ENCODE data around the gene PHF12. TPM values are rescaled to one million over a fixed set of nuclear protein-coding genes. Genes with fewer than 3 reads are reported as not detected.

Gene PHF12
- total and polyA plus RNA-seq, 10 of the 15 experiments (the other 5 are each of a cell fraction or from before 2014, with no cell fraction given): 1.3 to 43.9 (median 19.2) TPM

DNA sequence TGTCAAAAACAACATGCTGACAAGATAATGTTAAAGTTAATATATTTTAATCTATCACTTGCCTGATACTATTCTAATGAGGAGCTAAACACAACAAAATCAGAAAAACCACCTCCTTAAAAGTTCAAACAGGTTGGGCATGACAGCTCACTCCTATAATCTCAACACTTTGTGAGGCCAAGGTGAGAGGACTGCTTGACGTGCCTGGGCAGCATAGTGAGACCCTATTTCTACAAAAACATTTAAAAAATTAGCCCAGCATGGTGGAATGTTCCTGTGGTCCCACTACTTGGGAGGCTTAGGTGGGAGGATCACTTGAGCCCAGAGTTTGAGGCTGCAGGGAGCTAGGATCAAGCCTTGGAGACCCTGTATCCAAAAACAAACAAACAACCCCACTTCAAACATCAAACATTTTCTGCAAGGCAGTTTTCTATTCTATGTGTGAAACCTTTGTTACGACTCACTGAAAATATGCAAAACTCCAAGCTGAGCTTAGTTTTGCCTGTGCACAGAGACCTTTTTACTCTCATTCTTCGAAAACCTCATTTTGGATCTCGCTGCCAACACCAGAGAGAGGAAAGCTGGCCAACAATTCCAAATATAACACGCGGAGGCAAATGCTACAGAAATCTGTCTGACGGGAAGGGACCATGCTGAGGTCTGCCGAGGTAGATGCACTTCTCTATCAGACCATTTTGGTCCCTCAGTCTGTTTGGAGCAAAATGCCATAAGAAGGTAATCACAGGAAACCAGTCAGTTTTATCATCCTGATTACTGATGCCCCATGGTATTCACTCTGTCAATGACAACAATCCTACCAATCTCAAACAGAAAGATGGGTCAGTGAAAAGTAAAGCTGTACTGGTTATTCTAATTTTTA lies 6.2 kb downstream of the PHF12 start:
- Histone ChIP-seq H3K36me3 (ENCODE audit: control insufficient read depth in 2 of 2, insufficient read depth in 2 of 2, low read length in 1 of 2) (peaks cover 0 to 9% of the 10 kb centered on the region in 2 experiments; a peak in 3 of 4 replicates), H4K20me1 (ENCODE audit: control insufficient read depth, insufficient read depth) (no peaks in the 10 kb centered on the region), H3K27ac (ENCODE audit: control insufficient read depth, insufficient read depth) (peak overlapping the region; percentile 36), H3K4me1 (ENCODE audit: control insufficient read depth, insufficient read depth, low read length) (peaks cover 13% of the 10 kb centered on the region), H3K4me3 (peak overlapping the region; percentile 53; the same call in 1 of the 2 replicates), H3K9me3 (replicated peaks; ENCODE audit: control insufficient read depth, insufficient read depth, low read length) (no peaks in the 10 kb centered on the region), H3K4me2 (ENCODE audit: control insufficient read depth, insufficient read depth) (peak overlapping the region; percentile 71), H2AFZ (ENCODE audit: control insufficient read depth, low read depth, low read length) (no peak overlapping the region), H3K27me3 (replicated peaks in 1 of 2; ENCODE audit: control insufficient read depth in 2 of 2, insufficient read depth in 2 of 2, low read length in 1 of 2) (no peaks in the 10 kb centered on the region), H3K79me2 (ENCODE audit: control insufficient read depth, insufficient read depth, low read length) (peaks cover 95% of the 10 kb centered on the region), H3K9ac (ENCODE audit: control insufficient read depth, insufficient read depth, low read length) (no peak overlapping the region)
- ATAC-seq: peak; percentile 12; the same call in 1 of the 3 replicates
- ChIA-PET CTCF (interaction anchor here (1.1 to 5.1 kb wide), 9 partner anchors 8 to 218 kb away, joined by 3 to 24 read pairs (median 8); partner anchors contain the start of gene TLCD1), RAD21 (ENCODE audit: unreplicated experiment) (interaction anchor here (0.6 to 2.0 kb wide), 4 partner anchors 19 to 211 kb away, joined by 3 to 7 read pairs (median 5); no protein-coding TSS in a partner anchor), POLR2A (interaction anchor here (1.1 to 2.3 kb wide), 3 partner anchors 10 to 179 kb away, joined by 4 to 17 read pairs (median 7); no protein-coding TSS in a partner anchor), SMC1A (ENCODE audit: uncharacterized antibody, unreplicated experiment) (interaction anchor here (0.8 to 3.3 kb wide), 9 partner anchors 10 to 218 kb away, joined by 3 to 17 read pairs (median 3); no protein-coding TSS in a partner anchor)
- peak; percentile 7 for FAIRE-seq
- intact Hi-C loops (cut with micrococcal nuclease; ENCODE audit: unreplicated experiment): no loop called here
- no TSS peak for BruUV-seq (replicated peaks)
- TF ChIP-seq NRF1 (conservative IDR thresholded peaks at IDR 0.05; ENCODE audit: low read depth, low read length) (no peak), POU2F2 (IDR thresholded peaks at IDR 0.05; ENCODE audit: borderline replicate concordance, low read depth, low read length) (peak; percentile 82; the same call in 2 of the 3 replicates)
- in situ Hi-C loops (cut with MboI): no loop called here
- 20% methylated on average over 8 of the region's 8 CpGs for WGBS (ENCODE audit: insufficient coverage, insufficient replicate concordance, low lambda C conversion rate, missing lambda C conversion rate)
- no peak for DNase-seq (ENCODE audit: low read depth, low spot score)

- Histone ChIP-seq H3K9ac (ENCODE audit: control insufficient read depth, insufficient read depth, low read length) (no peak overlapping the region), H2AFZ (ENCODE audit: control insufficient read depth, low read depth, low read length) (no peak overlapping the region), H3K4me3 (no peak overlapping the region), H3K9me3 (replicated peaks; ENCODE audit: control insufficient read depth, insufficient read depth, low read length) (no peaks in the 10 kb centered on the region), H3K36me3 (ENCODE audit: control insufficient read depth in 2 of 2, insufficient read depth in 2 of 2, low read length in 1 of 2) (peaks cover 0 to 13% of the 10 kb centered on the region in 2 experiments; a peak in 3 of 4 replicates), H3K27ac (ENCODE audit: control insufficient read depth, insufficient read depth) (no peak overlapping the region), H3K79me2 (ENCODE audit: control insufficient read depth, insufficient read depth, low read length) (peaks cover 95% of the 10 kb centered on the region), H3K4me1 (ENCODE audit: control insufficient read depth, insufficient read depth, low read length) (peaks cover 13% of the 10 kb centered on the region), H3K4me2 (ENCODE audit: control insufficient read depth, insufficient read depth) (no peak overlapping the region), H3K27me3 (replicated peaks in 1 of 2; ENCODE audit: control insufficient read depth in 2 of 2, insufficient read depth in 2 of 2, low read length in 1 of 2) (no peaks in the 10 kb centered on the region), H4K20me1 (ENCODE audit: control insufficient read depth, insufficient read depth) (no peaks in the 10 kb centered on the region)
- intact Hi-C loops (cut with micrococcal nuclease; ENCODE audit: unreplicated experiment) (no loop called here), in situ Hi-C loops (cut with MboI) (no loop called here)
- DNase-seq (ENCODE audit: low read depth, low spot score): no peak
- ChIA-PET CTCF (interaction anchor here (0.8 to 5.1 kb wide), 9 partner anchors 9 to 217 kb away, joined by 3 to 24 read pairs (median 5); partner anchors contain the start of gene TLCD1), SMC1A (ENCODE audit: uncharacterized antibody, unreplicated experiment) (interaction anchor here (0.9 to 3.3 kb wide), 6 partner anchors 9 to 217 kb away, joined by 3 to 17 read pairs (median 4); no protein-coding TSS in a partner anchor), POLR2A (interaction anchor here (1.1 to 1.4 kb wide), 2 partner anchors 17 to 178 kb away, joined by 3 to 4 read pairs; no protein-coding TSS in a partner anchor), RAD21 (ENCODE audit: unreplicated experiment) (interaction anchor here (1.6 kb wide), 1 partner anchor 18 kb away, joined by 6 read pairs; no protein-coding TSS in a partner anchor)
- FAIRE-seq: no peak
- BruUV-seq (replicated peaks): no TSS peak
- no peak for ATAC-seq
- 94% methylated on average over 4 of the region's 4 CpGs for WGBS (ENCODE audit: insufficient coverage, insufficient replicate concordance, low lambda C conversion rate, missing lambda C conversion rate)
- TF ChIP-seq JUNB (IDR thresholded peaks at IDR 0.05): no peak
- TF ChIP-seq, protein P1, sequence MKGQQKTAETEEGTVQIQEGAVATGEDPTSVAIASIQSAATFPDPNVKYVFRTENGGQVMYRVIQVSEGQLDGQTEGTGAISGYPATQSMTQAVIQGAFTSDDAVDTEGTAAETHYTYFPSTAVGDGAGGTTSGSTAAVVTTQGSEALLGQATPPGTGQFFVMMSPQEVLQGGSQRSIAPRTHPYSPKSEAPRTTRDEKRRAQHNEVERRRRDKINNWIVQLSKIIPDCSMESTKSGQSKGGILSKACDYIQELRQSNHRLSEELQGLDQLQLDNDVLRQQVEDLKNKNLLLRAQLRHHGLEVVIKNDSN (IDR thresholded peaks at IDR 0.05; ENCODE audit: borderline replicate concordance, extremely low read length, insufficient read depth, low read depth, low read length): no peak
- no peak for TF ChIP-seq NFXL1 (IDR thresholded peaks at IDR 0.05; ENCODE audit: borderline replicate concordance)
- no peak for TF ChIP-seq NKRF (conservative IDR thresholded peaks at IDR 0.05)
- no peak for TF ChIP-seq MYB (IDR thresholded peaks at IDR 0.05; ENCODE audit: borderline replicate concordance, low read depth, low read length)
- no peak for TF ChIP-seq RELA (IDR thresholded peaks at IDR 0.05; ENCODE audit: borderline replicate concordance, partially characterized antibody)
- no peak for TF ChIP-seq CHD1 (IDR thresholded peaks at IDR 0.05; ENCODE audit: low read depth, low read length)
- no peak for TF ChIP-seq ZNF207 (IDR thresholded peaks at IDR 0.05; ENCODE audit: borderline replicate concordance)
- TF ChIP-seq GABPA (IDR thresholded peaks at IDR 0.05; ENCODE audit: low read depth): no peak
- TF ChIP-seq FOXM1 (IDR thresholded peaks at IDR 0.05; ENCODE audit: low read depth, low read length): no peak
Measured at GRCh38 chr17:28944343-28944742, 7.0 kb downstream of the PHF12 start.

Data from GM12878 (cell line).